ENCODE results near the gene SPAG8. TPM values are rescaled to one million over a fixed set of nuclear protein-coding genes. Genes with fewer than 3 reads are reported as not detected.

The SPAG8 gene, protein sequence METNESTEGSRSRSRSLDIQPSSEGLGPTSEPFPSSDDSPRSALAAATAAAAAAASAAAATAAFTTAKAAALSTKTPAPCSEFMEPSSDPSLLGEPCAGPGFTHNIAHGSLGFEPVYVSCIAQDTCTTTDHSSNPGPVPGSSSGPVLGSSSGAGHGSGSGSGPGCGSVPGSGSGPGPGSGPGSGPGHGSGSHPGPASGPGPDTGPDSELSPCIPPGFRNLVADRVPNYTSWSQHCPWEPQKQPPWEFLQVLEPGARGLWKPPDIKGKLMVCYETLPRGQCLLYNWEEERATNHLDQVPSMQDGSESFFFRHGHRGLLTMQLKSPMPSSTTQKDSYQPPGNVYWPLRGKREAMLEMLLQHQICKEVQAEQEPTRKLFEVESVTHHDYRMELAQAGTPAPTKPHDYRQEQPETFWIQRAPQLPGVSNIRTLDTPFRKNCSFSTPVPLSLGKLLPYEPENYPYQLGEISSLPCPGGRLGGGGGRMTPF
- total RNA-seq = 0.21 and 0.52 TPM in 2 replicates

- H3K4me3 Mint-ChIP-seq = peak within 1 kb of the TSS; percentile 87
- H3K9me3 Mint-ChIP-seq = peaks cover 3% of the 10 kb centered on the region
- peaks cover 8% of the 10 kb centered on the region for H3K36me3 Mint-ChIP-seq (ENCODE audit: low read depth)
- peak within 1 kb of the TSS; percentile 94 for H3K27ac Mint-ChIP-seq
- H3K27me3 Mint-ChIP-seq = no peaks in the 10 kb centered on the region
- peaks cover 35% of the 10 kb centered on the region for H3K4me1 Mint-ChIP-seq
- intact Hi-C loops (cut with micrococcal nuclease) = loop anchor here (1.0 to 10.0 kb wide), 6 partner anchors 13 to 697 kb away; partner anchors contain the start of genes ATOSB, CCDC107, RMRP and RNF38
- DNase-seq = peak; percentile 99
These were observed at the start of gene SPAG8 for GRCh38 chr9:35812025-35812602. SPAG8 (minus strand) TSS chr9:35812262; CDS start chr9:35812147, 115 bp downstream.

- peaks cover 11% of the 10 kb centered on the region for H3K27me3 Mint-ChIP-seq
- no peak for DNase-seq
- H3K4me3 Mint-ChIP-seq = no peak overlapping the region
- no peak overlapping the region for H3K27ac Mint-ChIP-seq
- no peaks in the 10 kb centered on the region for H3K9me3 Mint-ChIP-seq
- peaks cover 3% of the 10 kb centered on the region for H3K4me1 Mint-ChIP-seq
- H3K36me3 Mint-ChIP-seq (ENCODE audit: low read depth) = no peaks in the 10 kb centered on the region
- intact Hi-C loops (cut with micrococcal nuclease) = no loop called here
These were observed 49.3 kb upstream of the SPAG8 start for GRCh38 chr9:35861161-35861897.

DNA sequence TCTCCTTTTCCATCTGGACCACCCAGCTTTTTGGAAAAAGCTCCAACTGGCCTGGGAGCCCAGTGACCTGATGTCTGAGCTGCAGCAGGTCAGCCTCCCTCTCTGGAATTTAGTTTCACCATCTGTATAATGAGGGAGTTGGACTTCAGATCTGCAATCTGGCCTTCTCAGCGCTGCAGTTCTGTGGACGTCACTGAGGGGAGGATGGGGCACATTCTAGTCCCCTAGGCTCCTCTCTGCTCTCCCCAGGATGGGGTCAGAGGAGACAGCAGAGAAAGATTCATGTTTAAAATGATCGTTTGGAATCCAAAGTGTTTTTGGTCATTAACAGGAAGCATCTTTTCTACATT is 47.9 kb upstream of the SPAG8 start:
- no peak overlapping the region for H3K27ac Mint-ChIP-seq
- peaks cover 11% of the 10 kb centered on the region for H3K27me3 Mint-ChIP-seq
- no peak overlapping the region for H3K4me3 Mint-ChIP-seq
- peaks cover 3% of the 10 kb centered on the region for H3K4me1 Mint-ChIP-seq
- DNase-seq = no peak
- no peaks in the 10 kb centered on the region for H3K9me3 Mint-ChIP-seq
- intact Hi-C loops (cut with micrococcal nuclease) = no loop called here
- H3K36me3 Mint-ChIP-seq (ENCODE audit: low read depth) = no peaks in the 10 kb centered on the region

DNA sequence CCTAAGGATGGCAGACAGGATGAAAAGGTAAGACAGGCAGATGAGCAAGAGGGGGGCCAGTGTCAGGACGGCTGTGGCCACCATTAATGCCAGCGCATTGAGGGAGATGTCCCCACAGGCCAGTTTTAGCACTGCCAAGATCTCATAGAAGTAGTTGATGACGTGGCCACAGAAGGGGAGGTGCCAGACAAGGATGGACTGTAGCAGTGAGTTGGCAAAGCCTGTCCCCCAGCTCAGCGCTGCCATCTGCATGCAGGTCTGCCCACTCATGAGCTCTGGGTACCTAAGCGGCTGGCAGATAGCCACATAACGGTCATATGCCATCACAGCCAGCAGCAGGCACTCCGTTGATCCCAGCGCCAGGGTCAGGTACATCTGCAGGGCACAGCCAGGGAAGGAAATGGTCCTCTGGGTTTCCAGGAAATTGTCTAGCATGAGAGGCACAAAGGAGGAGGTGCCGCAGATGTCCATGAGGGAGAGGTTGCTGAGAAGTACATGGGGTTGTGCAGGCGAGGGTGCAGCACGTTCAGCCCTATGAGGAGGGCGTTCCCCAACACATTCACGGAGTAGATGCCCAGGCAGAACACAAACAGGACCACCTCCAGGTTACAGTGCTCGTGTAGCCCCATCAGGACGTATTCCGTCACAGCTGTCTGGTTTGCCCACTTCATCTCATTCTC is 47.4 kb upstream of the SPAG8 start:
- H3K9me3 Mint-ChIP-seq = no peaks in the 10 kb centered on the region
- H3K4me3 Mint-ChIP-seq = no peak overlapping the region
- intact Hi-C loops (cut with micrococcal nuclease) = no loop called here
- no peaks in the 10 kb centered on the region for H3K36me3 Mint-ChIP-seq (ENCODE audit: low read depth)
- peaks cover 3% of the 10 kb centered on the region for H3K4me1 Mint-ChIP-seq
- peaks cover 11% of the 10 kb centered on the region for H3K27me3 Mint-ChIP-seq
- no peak overlapping the region for H3K27ac Mint-ChIP-seq
- no peak for DNase-seq

GRCh38 chr9:35858458-35858857 is 46.4 kb upstream of the SPAG8 start:
- peaks cover 3% of the 10 kb centered on the region for H3K4me1 Mint-ChIP-seq
- no peak overlapping the region for H3K27ac Mint-ChIP-seq
- H3K27me3 Mint-ChIP-seq = peaks cover 11% of the 10 kb centered on the region
- no peaks in the 10 kb centered on the region for H3K9me3 Mint-ChIP-seq
- H3K36me3 Mint-ChIP-seq (ENCODE audit: low read depth) = no peaks in the 10 kb centered on the region
- no peak for DNase-seq
- H3K4me3 Mint-ChIP-seq = no peak overlapping the region
- intact Hi-C loops (cut with micrococcal nuclease) = no loop called here

DNA sequence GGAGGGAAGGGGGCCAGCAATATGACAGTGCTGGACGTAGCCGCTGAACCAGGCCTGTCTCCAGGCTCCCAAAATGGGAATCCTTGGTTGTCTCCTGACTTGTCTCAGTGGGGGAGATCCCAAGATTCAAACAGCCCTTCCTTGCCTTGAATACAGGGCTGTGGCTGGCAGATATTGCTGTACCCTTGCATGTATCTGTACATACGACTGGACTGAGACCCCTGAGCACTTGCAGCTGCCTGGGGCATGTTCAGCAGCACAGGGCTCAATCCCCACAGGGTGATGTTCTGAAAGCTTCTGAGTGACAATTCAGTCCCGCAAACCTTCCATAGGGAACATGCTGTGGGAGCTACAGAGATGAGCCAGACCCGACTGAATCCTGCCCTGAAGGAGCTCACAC is 44.8 kb upstream of the SPAG8 start:
- Mint-ChIP-seq H3K4me1 (peaks cover 3% of the 10 kb centered on the region), H3K27ac (no peak overlapping the region), H3K9me3 (no peaks in the 10 kb centered on the region), H3K4me3 (no peak overlapping the region), H3K27me3 (peaks cover 8% of the 10 kb centered on the region), H3K36me3 (ENCODE audit: low read depth) (no peaks in the 10 kb centered on the region)
- DNase-seq = no peak
- intact Hi-C loops (cut with micrococcal nuclease) = no loop called here

DNA sequence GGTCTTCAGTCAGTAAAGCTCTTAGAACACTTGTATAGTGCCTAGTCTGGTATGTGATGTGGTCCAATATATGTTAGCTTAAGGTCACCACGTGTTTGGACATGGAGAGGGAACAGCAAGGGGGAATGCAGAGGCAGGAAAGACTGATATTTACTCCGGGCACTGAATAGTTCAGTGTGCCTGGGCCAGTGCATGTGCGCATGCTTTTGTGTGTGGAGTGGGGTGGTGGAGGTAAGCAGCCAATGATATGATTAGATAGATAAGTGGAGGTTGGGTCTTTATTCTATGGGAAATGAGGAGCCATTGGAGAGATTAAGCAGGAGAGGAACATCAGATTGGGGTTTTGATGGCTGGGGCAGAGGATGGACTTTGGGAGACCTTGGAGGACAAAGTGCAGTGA is 44.1 kb upstream of the SPAG8 start:
- no peak overlapping the region for H3K4me3 Mint-ChIP-seq
- H3K36me3 Mint-ChIP-seq (ENCODE audit: low read depth) = no peaks in the 10 kb centered on the region
- no peaks in the 10 kb centered on the region for H3K9me3 Mint-ChIP-seq

GRCh38 chr9:35854091-35854762 is 42.2 kb upstream of the SPAG8 start:
- no peak for DNase-seq
- H3K27ac Mint-ChIP-seq = no peak overlapping the region
- H3K4me3 Mint-ChIP-seq = no peak overlapping the region
- peaks cover 3% of the 10 kb centered on the region for H3K4me1 Mint-ChIP-seq
- H3K27me3 Mint-ChIP-seq = peaks cover 2% of the 10 kb centered on the region
- no peaks in the 10 kb centered on the region for H3K9me3 Mint-ChIP-seq
- intact Hi-C loops (cut with micrococcal nuclease) = no loop called here
- H3K36me3 Mint-ChIP-seq (ENCODE audit: low read depth) = no peaks in the 10 kb centered on the region

More for the DNA sequence above, 44.1 kb upstream of the SPAG8 start:
- no peak overlapping the region for H3K27ac Mint-ChIP-seq
- intact Hi-C loops (cut with micrococcal nuclease) = no loop called here
- peaks cover 3% of the 10 kb centered on the region for H3K4me1 Mint-ChIP-seq
- H3K27me3 Mint-ChIP-seq = peaks cover 4% of the 10 kb centered on the region
- DNase-seq = no peak

DNA sequence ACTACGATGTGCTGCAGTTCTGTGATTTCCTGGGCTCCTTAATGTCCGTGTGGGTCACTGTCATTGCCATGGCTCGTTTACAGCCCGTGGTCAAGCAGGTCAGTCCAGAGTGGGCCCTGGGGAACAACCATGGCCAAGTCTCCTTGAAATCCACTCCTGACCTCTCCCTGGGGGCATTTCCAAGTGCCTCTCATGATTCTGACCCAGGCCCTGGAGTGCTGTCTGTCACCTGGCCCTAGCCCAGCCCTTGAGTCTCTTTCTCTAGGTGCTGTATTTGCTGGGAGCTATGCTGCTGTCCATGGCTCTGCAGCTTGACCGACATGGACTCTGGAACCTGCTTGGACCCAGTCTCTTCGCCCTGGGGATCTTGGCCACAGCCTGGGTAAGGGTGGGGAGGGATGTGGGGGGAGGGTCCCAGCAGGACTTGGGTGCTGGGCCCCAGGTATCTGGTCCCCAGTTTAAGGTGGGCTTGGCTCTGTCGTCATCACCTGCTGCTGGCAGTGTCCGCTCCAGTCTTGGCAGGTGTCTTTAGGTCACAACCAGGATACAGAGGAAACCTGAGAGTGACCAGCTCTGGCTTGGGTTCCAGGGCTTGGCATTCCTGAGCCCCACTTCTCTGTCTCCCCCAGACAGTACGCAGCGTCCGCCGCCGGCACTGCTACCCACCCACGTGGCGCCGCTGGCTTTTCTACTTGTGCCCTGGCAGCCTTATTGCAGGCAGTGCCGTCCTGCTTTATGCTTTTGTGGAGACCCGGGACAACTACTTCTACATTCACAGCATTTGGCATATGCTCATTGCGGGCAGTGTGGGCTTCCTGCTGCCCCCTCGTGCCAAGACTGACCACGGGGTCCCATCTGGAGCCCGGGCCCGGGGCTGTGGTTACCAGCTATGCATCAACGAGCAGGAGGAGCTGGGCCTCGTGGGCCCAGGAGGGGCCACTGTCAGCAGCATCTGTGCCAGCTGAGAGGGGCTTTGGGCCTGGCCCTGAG is 41.1 kb upstream of the SPAG8 start:
- Mint-ChIP-seq H3K27me3 (peaks cover 2% of the 10 kb centered on the region), H3K4me1 (peaks cover 2% of the 10 kb centered on the region), H3K27ac (no peak overlapping the region), H3K9me3 (no peaks in the 10 kb centered on the region), H3K4me3 (no peak overlapping the region), H3K36me3 (ENCODE audit: low read depth) (no peaks in the 10 kb centered on the region)
- DNase-seq = no peak
- intact Hi-C loops (cut with micrococcal nuclease) = no loop called here

GRCh38 chr9:35852267-35852815 is 40.3 kb upstream of the SPAG8 start:
- DNase-seq = no peak
- intact Hi-C loops (cut with micrococcal nuclease) = no loop called here
- H3K27me3 Mint-ChIP-seq = peaks cover 2% of the 10 kb centered on the region

GRCh38 chr9:35847792-35848572 is 35.9 kb upstream of the SPAG8 start:
- Mint-ChIP-seq H3K36me3 (ENCODE audit: low read depth) (no peaks in the 10 kb centered on the region), H3K4me3 (no peak overlapping the region), H3K9me3 (no peaks in the 10 kb centered on the region), H3K27ac (no peak overlapping the region), H3K4me1 (peaks cover 25% of the 10 kb centered on the region), H3K27me3 (no peaks in the 10 kb centered on the region)
- DNase-seq = no peak
- intact Hi-C loops (cut with micrococcal nuclease) = no loop called here

More at GRCh38 chr9:35852267-35852815, 40.3 kb upstream of the SPAG8 start:
- H3K4me1 Mint-ChIP-seq = peaks cover 7% of the 10 kb centered on the region
- no peaks in the 10 kb centered on the region for H3K36me3 Mint-ChIP-seq (ENCODE audit: low read depth)
- H3K27ac Mint-ChIP-seq = no peak overlapping the region
- H3K9me3 Mint-ChIP-seq = no peaks in the 10 kb centered on the region
- no peak overlapping the region for H3K4me3 Mint-ChIP-seq

Data from activated CD4-positive, alpha-beta T cell treated with anti-CD3 and anti-CD28 coated beads, Interleukin-2, amount 10 ng/mL, durations not matched to agents 24 days and 14 days (primary cell).